B cell (primary cell): ENCODE measurements around the gene TPRN. TPM values are rescaled to one million over a fixed set of nuclear protein-coding genes. Genes with fewer than 3 reads are reported as not detected.

Experiments used
- ATAC-seq: fragments of 200-7000 bp; cut with Tn5 transposase; one replicate; pipeline ENCODE4 v1.10.0; 2021; ENCODE audit warnings: low read depth, mild to moderate bottlenecking, moderate number of reproducible peaks, moderate library complexity
- CTCF ChIA-PET: fragments of 350-600 bp; sonication (Branson Sonifier 250); formaldehyde crosslinking; loops from one replicate; lab custom pipeline; 2021; ENCODE audit warnings: antibody characterized with exemption, inconsistent platforms; lab: Charles Lee
- POLR2A ChIA-PET: fragments of 350-600 bp; sonication (Branson Sonifier 250); formaldehyde crosslinking; loops from one replicate; lab custom pipeline; 2021; ENCODE audit warnings: antibody characterized with exemption; lab: Charles Lee
- DNase-seq: peaks from one replicate; pipeline ENCODE4 v3.0.0; 2013
- H2AFZ ChIP-seq: 2 replicates; pipeline ENCODE4 v1.6.1; 2012; ENCODE audit warnings: mild to moderate bottlenecking, low read depth, low read length; ENCODE audit not compliant: insufficient read depth, poor library complexity, severe bottlenecking
- H3K27ac ChIP-seq, 2 donors: 1 replicate in 1 of 2; 2 replicates in 1 of 2; pipeline ENCODE4 v1.5.1; 2012 to 2013; ENCODE audit warnings: low read length in 2 of 2, mild to moderate bottlenecking in 2 of 2, moderate library complexity in 1 of 2
- H3K27me3 ChIP-seq, 4 experiments: fragments of 200-600 bp in 1 of 4; sonication (generic) in 1 of 4; replicated peaks in 1 of 4; 1 replicate in 2 of 4; 2 replicates in 2 of 4; pipeline versions ENCODE4 v1.6.1 to v1.7.0; 2013 to 2016; ENCODE audit warnings: low read length in 3 of 4, mild to moderate bottlenecking in 2 of 4, mixed read lengths in 1 of 4, moderate library complexity in 1 of 4; ENCODE audit not compliant: insufficient read depth in 4 of 4, control insufficient read depth in 3 of 4; ENCODE audit errors: control extremely low read depth in 1 of 4
- H3K36me3 ChIP-seq, 2 experiments: replicated peaks in 1 of 2; 1 replicate in 1 of 2; 2 replicates in 1 of 2; pipeline versions ENCODE4 v1.6.1 to v1.7.1; 2013; ENCODE audit warnings: low read length in 1 of 2; ENCODE audit not compliant: insufficient read depth in 2 of 2, control insufficient read depth in 1 of 2; ENCODE audit errors: control extremely low read depth in 1 of 2, extremely low read depth in 1 of 2
- H3K4me1 ChIP-seq, 2 donors: fragments of 200-600 bp in 1 of 2; sonication (generic) in 1 of 2; 1 replicate in 1 of 2; 2 replicates in 1 of 2; pipeline versions ENCODE4 v1.5.1 to v1.6.1; 2013 to 2017; ENCODE audit warnings: low read length in 2 of 2; ENCODE audit not compliant: control insufficient read depth in 2 of 2, insufficient read depth in 2 of 2
- H3K4me2 ChIP-seq: replicated peaks from 2 replicates; pipeline ENCODE3; 2012; ENCODE audit warnings: mild to moderate bottlenecking, low read depth, low read length; ENCODE audit not compliant: poor library complexity, severe bottlenecking
- H3K4me3 ChIP-seq, 5 experiments: fragments of 200-600 bp in 1 of 5; sonication (generic) in 1 of 5; 1 replicate in 3 of 5; 2 replicates in 2 of 5; pipeline versions ENCODE4 v1.5.1 to v1.7.0; 2011 to 2016; ENCODE audit warnings: low read length in 4 of 5, mild to moderate bottlenecking in 4 of 5, low read depth in 2 of 5, control low read depth in 1 of 5, moderate library complexity in 1 of 5; ENCODE audit not compliant: insufficient read depth in 1 of 5; ENCODE audit errors: control extremely low read depth in 1 of 5, extremely low read depth in 1 of 5
- H3K79me2 ChIP-seq: fragments of 200-600 bp; sonication (generic); one replicate; pipeline ENCODE4 v1.6.0; 2016; ENCODE audit warnings: low read length; ENCODE audit not compliant: control insufficient read depth, insufficient read depth
- H3K9ac ChIP-seq: fragments of 200-600 bp; sonication (generic); 2 replicates; pipeline ENCODE4 v1.6.1; 2017; ENCODE audit warnings: mild to moderate bottlenecking, low read length, moderate library complexity
- H3K9me3 ChIP-seq, 3 donors: one replicate each; pipeline versions ENCODE4 v1.6.1 to v1.7.1; 2013; ENCODE audit warnings: low read length in 2 of 3; ENCODE audit not compliant: control insufficient read depth in 2 of 3, insufficient read depth in 1 of 3; ENCODE audit errors: control extremely low read depth in 1 of 3
- H4K20me1 ChIP-seq: 2 replicates; pipeline ENCODE4 v1.6.0; 2012; ENCODE audit warnings: mild to moderate bottlenecking, low read length; ENCODE audit not compliant: insufficient read depth, control insufficient read depth, poor library complexity, severe bottlenecking
- H3K27ac Mint-ChIP-seq: one replicate; pipeline ENCODE4 v1.8.0; 2021; ENCODE audit warnings: mixed read lengths
- H3K27me3 Mint-ChIP-seq: one replicate; pipeline ENCODE4 v1.8.0; 2021; ENCODE audit warnings: mixed read lengths
- H3K4me1 Mint-ChIP-seq: one replicate; pipeline ENCODE4 v1.8.0; 2021; ENCODE audit warnings: mixed read lengths
- H3K4me3 Mint-ChIP-seq: one replicate; pipeline ENCODE4 v1.8.0; 2021; ENCODE audit warnings: mixed read lengths
- H3K9me3 Mint-ChIP-seq: one replicate; pipeline ENCODE4 v1.8.0; 2022; ENCODE audit warnings: mixed read lengths; ENCODE audit not compliant: insufficient read depth
- CTCF ChIP-seq: fragments of 200-600 bp; IDR thresholded peaks from one replicate; pipeline ENCODE4 v1.8.0; 2022; ENCODE audit warnings: antibody characterized with exemption, mild to moderate bottlenecking
- EZH2 ChIP-seq: IDR thresholded peaks from 2 replicates; pipeline ENCODE4 v1.6.1; 2012; ENCODE audit warnings: borderline replicate concordance, low read depth, mild to moderate bottlenecking, moderate library complexity, low read length; ENCODE audit not compliant: insufficient read depth, poor library complexity, severe bottlenecking
- WGBS: methylation state at CpG from one replicate; pipeline ENCODE4 v1.1.5; 2013; ENCODE audit warnings: missing lambda C conversion rate; ENCODE audit not compliant: insufficient coverage; 5-methylcytosine and 5-hydroxymethylcytosine counted together
- intact Hi-C: fragments of 100-400 bp; cut with micrococcal nuclease; formaldehyde crosslinking; loops from one replicate; pipeline ENCODE4 v1.10.0; 2022
- polyA plus RNA-seq: library from polyadenylated mRNA; depleted of rRNA; stranded (reverse); fragments of >200 nt; gene quantifications from 2 replicates; pipeline ENCODE4 v1.2.3, GENCODE V29; 2012
- total RNA-seq, 2 donors: library from RNA; stranded (reverse); fragments of 120-200 nt in 1 of 2; gene quantifications; 1 replicate in 1 of 2; 2 replicates in 1 of 2; pipeline versions ENCODE4 v1.2.3 to v1.2.4, GENCODE V29; 2013 to 2022

The TPRN gene
- total and polyA plus RNA-seq, 2 donors (not counting 1 experiment from before 2014, with no cell fraction given) = 5.7 to 16.3 TPM

- ChIA-PET POLR2A (interaction anchor here (0.7 to 2.7 kb wide), 11 partner anchors 10 to 102 kb away, joined by 3 to 21 read pairs (median 7); partner anchors contain the start of genes MAN1B1, RNF208, TOR4A and TPRN), CTCF (interaction anchor here (0.7 to 4.0 kb wide), 14 partner anchors 10 to 142 kb away, joined by 3 to 42 read pairs (median 3); partner anchors contain the start of genes CYSRT1, DPP7, NPDC1 and RNF224)
- DNase-seq = peak; percentile 97
- intact Hi-C loops = loop anchor here (1.0 to 5.0 kb wide), 7 partner anchors 12 to 61 kb away; partner anchors contain the start of genes NDOR1, RNF224, TMEM203 and TPRN
- WGBS = under 1% methylated on average over 98 of the region's 98 CpGs
- Histone ChIP-seq H3K9ac (peak within 1 kb of the TSS; percentile 94), H3K4me3 (peak within 1 kb of the TSS; percentile 50 to 99 (median 98)), H3K4me2 (peak within 1 kb of the TSS; percentile 95), H3K27ac (peak within 1 kb of the TSS; percentile 78 to 90), H2AFZ (peak within 1 kb of the TSS; percentile 88), H4K20me1 (peaks cover 56% of the 10 kb centered on the region), H3K27me3 (no peaks in the 10 kb centered on the region), H3K79me2 (peaks cover 83% of the 10 kb centered on the region), H3K4me1 (peaks cover 26 to 40% of the 10 kb centered on the region in 2 donors), H3K36me3 (peaks cover 0 to 43% of the 10 kb centered on the region in 2 experiments), H3K9me3 (peaks cover 0 to 3% (median 0%) of the 10 kb centered on the region in 3 donors)
- peak; percentile 84 for ATAC-seq
- H3K9me3 Mint-ChIP-seq = no peaks in the 10 kb centered on the region
- no peaks in the 10 kb centered on the region for H3K27me3 Mint-ChIP-seq
- TF ChIP-seq CTCF (peak; percentile 49), EZH2 (no peak)
- peak within 1 kb of the TSS; percentile 96 for H3K4me3 Mint-ChIP-seq
- H3K4me1 Mint-ChIP-seq = peaks cover 36% of the 10 kb centered on the region
- H3K27ac Mint-ChIP-seq = peak within 1 kb of the TSS; percentile 97
Observed at GRCh38 chr9:137188490-137189296, 11.8 kb downstream of the TPRN start, which contains the start of the genes ANAPC2 and SSNA1. Gene ANAPC2, minus strand, starts transcription at chr9:137188560. Its CDS starts 28 bp downstream, at chr9:137188532. Gene SSNA1, plus strand, starts transcription at chr9:137188676. Its CDS starts 51 bp downstream, at chr9:137188727.
